Left ventricle myocardium superior (tissue), 1 donor: ENCODE measurements around the gene C1QTNF7. TPM values are rescaled to one million over a fixed set of nuclear protein-coding genes. Genes with fewer than 3 reads are reported as not detected.

Experiments used
- ATAC-seq: fragments of 200-7000 bp; cut with Tn5 transposase; one replicate; pipeline ENCODE4 v1.9.1; 2020; ENCODE audit warnings: mild to moderate bottlenecking, moderate library complexity
- DNase-seq: peaks from one replicate; pipeline ENCODE4 v3.0.0-alpha.2; 2020
- intact Hi-C: fragments of 100-400 bp; cut with micrococcal nuclease; formaldehyde crosslinking; loops from one replicate; pipeline ENCODE4 v1.11.0; 2022
- total RNA-seq: library from RNA; stranded (reverse); fragmentation: NEBNext Ultra II Directional; extraction: Animal tissue kit (Norgen Biotek cat#: 25700); gene quantifications from one replicate; pipeline ENCODE4 v1.2.1, GENCODE V29; 2021
- donor health status: DM: no; HTN: yes; CAD: no; lungs with severe emphysema.

Gene C1QTNF7
- total RNA-seq, 1 donor from 2014 or later: 3.1 TPM

DNA sequence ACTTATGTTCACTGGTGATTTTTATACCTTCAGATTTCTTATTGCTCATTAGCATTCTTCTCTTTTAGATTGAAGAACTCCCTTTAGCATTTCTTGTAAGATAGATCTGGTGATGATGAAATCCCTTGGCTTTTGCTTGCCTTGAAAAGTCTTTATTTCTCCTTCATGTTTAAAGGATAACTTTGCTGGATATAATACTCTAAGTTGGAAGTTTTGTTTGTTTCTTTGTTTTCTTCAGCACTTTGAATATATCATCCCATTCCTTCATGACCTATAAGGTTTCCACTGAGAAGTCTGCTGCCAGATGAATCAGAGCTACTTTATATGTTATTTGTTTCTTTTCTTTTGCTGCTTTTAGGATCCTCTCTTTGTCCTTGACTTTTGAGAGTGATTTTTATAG is 60.3 kb downstream of the C1QTNF7 start:
- no peak for ATAC-seq
- DNase-seq: no peak
- intact Hi-C loops: loop anchor here (10.0 kb wide), 1 partner anchor 167 kb away; the partner anchor contains the start of gene FBXL5

DNA sequence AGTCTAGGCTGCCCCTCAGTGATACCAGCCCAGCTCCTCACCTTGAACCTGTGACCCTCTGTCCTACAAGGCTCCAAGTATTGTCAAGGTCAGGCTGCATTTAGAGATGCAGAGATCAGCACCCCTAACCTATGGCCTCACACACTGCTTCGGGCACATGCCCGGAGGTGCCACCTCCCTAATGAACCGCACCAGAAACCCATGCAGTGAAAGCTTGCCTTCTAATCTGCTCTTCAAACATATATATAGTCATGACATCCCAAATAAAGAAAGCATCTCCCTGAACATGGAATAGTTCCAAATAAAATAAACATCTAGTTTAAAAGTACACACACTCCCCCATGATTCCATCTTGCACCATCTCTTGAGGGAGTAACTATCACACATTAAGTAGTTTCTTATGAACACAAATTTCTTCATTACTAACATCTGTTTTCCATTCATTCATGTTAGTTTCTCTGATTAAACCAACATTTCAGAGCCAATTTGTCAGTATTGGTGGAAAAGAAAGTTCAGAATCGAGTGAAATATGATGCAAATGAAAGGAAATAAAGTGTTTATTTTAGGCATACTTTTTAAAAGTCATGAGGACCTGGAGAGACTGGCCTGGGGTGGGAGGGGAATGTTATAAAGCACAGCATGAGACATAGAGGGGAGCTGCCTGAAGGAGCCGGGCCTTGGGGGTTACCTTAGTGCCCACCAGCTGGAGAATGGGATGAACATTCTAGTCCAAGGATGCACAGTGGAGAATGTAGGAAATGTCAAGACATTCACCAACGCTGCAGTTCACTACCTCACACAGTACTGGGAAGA is 61.0 kb downstream of the C1QTNF7 start:
- peak; percentile 85 for ATAC-seq
- intact Hi-C loops: loop anchor here (10.0 kb wide), 1 partner anchor 166 kb away; the partner anchor contains the start of gene FBXL5

DNA sequence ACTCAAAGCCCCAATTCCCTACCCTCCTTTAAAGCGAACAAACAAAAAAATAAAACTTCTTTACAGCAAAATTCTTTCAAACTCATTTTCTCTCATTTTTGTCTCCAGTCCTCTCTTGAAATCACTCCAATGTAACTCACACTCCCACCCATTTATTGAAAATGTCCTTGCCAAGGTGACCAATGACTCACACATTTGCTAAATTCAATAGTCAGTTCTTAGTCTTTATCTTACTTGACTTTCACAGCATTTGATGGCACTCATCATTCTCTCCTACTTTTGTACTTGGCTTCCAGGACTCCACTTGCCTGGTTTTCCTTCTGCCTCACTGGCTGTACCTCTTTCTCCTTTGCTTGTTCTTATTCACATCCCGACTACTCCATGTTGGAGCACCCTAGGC is 61.7 kb downstream of the C1QTNF7 start:
- intact Hi-C loops: loop anchor here (10.0 kb wide), 1 partner anchor 165 kb away; the partner anchor contains the start of gene FBXL5
- DNase-seq: no peak
- peak; percentile 37 for ATAC-seq

More for the DNA sequence above, 61.0 kb downstream of the C1QTNF7 start:
- no peak for DNase-seq

DNA sequence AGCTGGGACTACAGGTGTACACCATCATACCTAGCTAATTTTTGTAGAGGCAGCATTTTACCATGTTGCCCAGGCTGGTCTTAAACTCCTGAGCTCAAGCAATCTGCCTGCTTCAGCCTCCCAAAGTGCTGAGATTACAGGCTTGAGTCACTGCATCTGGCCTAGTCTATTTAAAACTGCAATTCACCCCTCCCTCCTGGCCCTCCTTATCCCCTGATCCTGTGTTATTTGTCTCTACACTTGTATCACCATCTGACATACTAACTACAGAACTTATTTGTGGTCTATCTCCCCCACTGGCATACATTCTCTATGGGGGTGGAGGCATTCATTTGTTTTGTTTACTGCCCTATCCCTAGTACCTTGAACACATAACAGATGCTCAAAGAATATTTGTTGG is 65.6 kb downstream of the C1QTNF7 start:
- intact Hi-C loops: no loop called here
- ATAC-seq: peak; percentile 52
- DNase-seq: no peak

DNA sequence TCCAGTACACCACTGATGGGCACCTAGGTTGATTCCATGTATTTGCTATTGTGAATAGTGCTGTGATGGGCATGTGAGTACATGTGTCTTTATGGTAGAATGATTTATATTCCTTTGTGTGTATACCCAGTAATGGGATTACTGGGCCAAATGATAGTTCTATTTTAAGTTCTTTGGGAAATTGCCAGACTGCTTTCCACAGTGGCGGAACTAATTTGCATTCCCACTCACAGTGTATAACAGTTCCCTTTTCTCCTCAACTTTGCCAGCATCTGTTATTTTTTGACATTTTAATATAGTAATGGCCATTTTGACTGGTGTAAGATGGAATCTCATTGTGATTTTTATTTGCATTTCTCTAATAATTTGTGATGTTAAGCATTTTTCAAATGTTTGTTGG is 67.8 kb downstream of the C1QTNF7 start:
- DNase-seq (no peak), ATAC-seq (peak; percentile 75)
- intact Hi-C loops: no loop called here

Other genes starting within 250 kb of the C1QTNF7 start
- gene CC2D2A, start 41.8 kb downstream of the C1QTNF7 start, total RNA-seq: 8.2 TPM
- 101 TPM for gene FBXL5, start 227.3 kb downstream of the C1QTNF7 start, total RNA-seq